ENCODE data around the gene AFTPH.

AFTPH gene

DNA sequence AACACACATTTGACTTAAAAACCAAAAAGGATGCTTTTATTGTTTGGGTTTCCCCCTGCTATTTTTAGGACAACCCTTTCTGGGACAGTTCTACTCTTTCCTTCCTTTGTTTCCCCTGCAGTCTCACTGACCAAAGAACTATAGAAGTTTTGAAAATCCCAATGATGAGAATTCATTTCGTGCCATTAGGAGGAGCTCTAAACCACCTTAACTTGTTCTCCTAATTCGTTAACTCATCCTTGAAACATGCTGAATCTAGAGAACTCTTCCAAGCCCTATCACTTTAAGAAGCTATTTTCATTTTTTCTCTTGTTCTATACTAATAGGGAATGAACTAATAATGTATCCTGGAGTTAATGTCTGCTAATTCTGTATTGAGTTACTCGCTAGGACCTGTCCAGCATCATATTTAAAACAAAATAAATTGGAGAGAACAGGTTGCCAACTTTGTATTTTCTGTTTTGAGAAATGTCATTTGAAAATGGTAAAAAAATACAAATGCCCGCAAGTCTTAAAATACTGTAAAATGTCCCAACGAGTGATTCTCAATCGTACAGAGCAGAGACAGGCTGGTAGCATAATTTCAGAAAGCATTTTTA, 62.9 kb downstream of the AFTPH start:
- Histone ChIP-seq H2BK5ac (ENCODE audit: low read length) (no peak overlapping the region), H3K79me1 (ENCODE audit: low read length) (no peaks in the 10 kb centered on the region), H3K18ac (ENCODE audit: low read length) (no peak overlapping the region), H3K4me3 (ENCODE audit: low read length) (no peak overlapping the region), H3K27ac (ENCODE audit: low read depth, low read length) (no peak overlapping the region), H4K8ac (ENCODE audit: low read depth, low read length) (no peak overlapping the region), H3K4me1 (ENCODE audit: control insufficient read depth, low read depth, low read length) (no peaks in the 10 kb centered on the region), H3K4ac (ENCODE audit: low read depth, low read length) (no peak overlapping the region), H3K4me2 (ENCODE audit: low read length) (no peak overlapping the region), H4K5ac (ENCODE audit: low read length) (no peak overlapping the region), H2BK15ac (replicated peaks; ENCODE audit: low read depth) (no peak overlapping the region), H3K23ac (ENCODE audit: low read length) (no peak overlapping the region), H3K27me3 (ENCODE audit: insufficient read depth, low read length, poor library complexity) (no peaks in the 10 kb centered on the region), H3K79me2 (ENCODE audit: control insufficient read depth, insufficient read depth, low read length) (no peaks in the 10 kb centered on the region), H2BK120ac (ENCODE audit: low read depth, low read length) (no peak overlapping the region), H3K36me3 (ENCODE audit: control insufficient read depth, insufficient read depth, low read length) (no peaks in the 10 kb centered on the region), H3K56ac (ENCODE audit: low read length) (no peak overlapping the region), H3K9ac (ENCODE audit: low read length) (no peak overlapping the region), H2AK5ac (ENCODE audit: low read length) (no peak overlapping the region)
- DNase-seq = peak; percentile 65
- WGBS (ENCODE audit: extremely low coverage, insufficient coverage, low lambda C conversion rate) = no CpG with 5 or more reads among the region's 6 CpGs

- Histone ChIP-seq H3K4ac (ENCODE audit: low read depth, low read length) (no peak overlapping the region), H3K27me3 (ENCODE audit: insufficient read depth, low read length, poor library complexity) (no peaks in the 10 kb centered on the region), H3K18ac (ENCODE audit: low read length) (no peak overlapping the region), H2BK120ac (ENCODE audit: low read depth, low read length) (no peak overlapping the region), H3K4me3 (ENCODE audit: low read length) (no peak overlapping the region), H3K56ac (ENCODE audit: low read length) (no peak overlapping the region), H4K8ac (ENCODE audit: low read depth, low read length) (no peak overlapping the region), H3K27ac (ENCODE audit: low read depth, low read length) (no peak overlapping the region), H3K23ac (ENCODE audit: low read length) (no peak overlapping the region), H3K9ac (ENCODE audit: low read length) (no peak overlapping the region), H2AK5ac (ENCODE audit: low read length) (no peak overlapping the region), H3K79me1 (ENCODE audit: low read length) (no peaks in the 10 kb centered on the region), H3K36me3 (ENCODE audit: control insufficient read depth, insufficient read depth, low read length) (no peaks in the 10 kb centered on the region), H3K4me2 (ENCODE audit: low read length) (no peak overlapping the region), H3K4me1 (ENCODE audit: control insufficient read depth, low read depth, low read length) (no peaks in the 10 kb centered on the region), H2BK15ac (replicated peaks; ENCODE audit: low read depth) (no peak overlapping the region), H2BK5ac (ENCODE audit: low read length) (no peak overlapping the region), H4K5ac (ENCODE audit: low read length) (no peak overlapping the region), H3K79me2 (ENCODE audit: control insufficient read depth, insufficient read depth, low read length) (no peaks in the 10 kb centered on the region)
- DNase-seq = no peak
Observed at GRCh38 chr2:64587561-64587960, 63.4 kb downstream of the AFTPH start.

GRCh38 chr2:64591188-64591587, 67.1 kb downstream of the AFTPH start:
- Histone ChIP-seq H2BK15ac (replicated peaks; ENCODE audit: low read depth) (no peak overlapping the region), H3K79me2 (ENCODE audit: control insufficient read depth, insufficient read depth, low read length) (no peaks in the 10 kb centered on the region), H3K4ac (ENCODE audit: low read depth, low read length) (no peak overlapping the region), H3K4me1 (ENCODE audit: control insufficient read depth, low read depth, low read length) (no peaks in the 10 kb centered on the region), H2BK5ac (ENCODE audit: low read length) (no peak overlapping the region), H3K27ac (ENCODE audit: low read depth, low read length) (no peak overlapping the region), H3K4me2 (ENCODE audit: low read length) (no peak overlapping the region), H3K56ac (ENCODE audit: low read length) (no peak overlapping the region), H3K36me3 (ENCODE audit: control insufficient read depth, insufficient read depth, low read length) (no peaks in the 10 kb centered on the region), H3K9ac (ENCODE audit: low read length) (no peak overlapping the region), H2AK5ac (ENCODE audit: low read length) (no peak overlapping the region), H4K5ac (ENCODE audit: low read length) (no peak overlapping the region), H3K18ac (ENCODE audit: low read length) (no peak overlapping the region), H3K4me3 (ENCODE audit: low read length) (no peak overlapping the region), H3K23ac (ENCODE audit: low read length) (no peak overlapping the region), H3K79me1 (ENCODE audit: low read length) (no peaks in the 10 kb centered on the region), H3K27me3 (ENCODE audit: insufficient read depth, low read length, poor library complexity) (no peaks in the 10 kb centered on the region), H2BK120ac (ENCODE audit: low read depth, low read length) (no peak overlapping the region), H4K8ac (ENCODE audit: low read depth, low read length) (peak overlapping the region; percentile 13)
- no peak for DNase-seq
- no CpG with 5 or more reads among the region's 4 CpGs for WGBS (ENCODE audit: extremely low coverage, insufficient coverage, low lambda C conversion rate)

- no peaks in the 10 kb centered on the region for H3K79me1 ChIP-seq (ENCODE audit: low read length)
- H3K4ac ChIP-seq (ENCODE audit: low read depth, low read length) = no peak overlapping the region
Observed at GRCh38 chr2:64593035-64593655, 69.0 kb downstream of the AFTPH start.

GRCh38 chr2:64594226-64594989, 70.3 kb downstream of the AFTPH start:
- H3K18ac ChIP-seq (ENCODE audit: low read length) = no peak overlapping the region

More at GRCh38 chr2:64593035-64593655, 69.0 kb downstream of the AFTPH start:
- H3K4me1 ChIP-seq (ENCODE audit: control insufficient read depth, low read depth, low read length) = no peaks in the 10 kb centered on the region
- no peak overlapping the region for H3K27ac ChIP-seq (ENCODE audit: low read depth, low read length)
- no peak overlapping the region for H3K4me2 ChIP-seq (ENCODE audit: low read length)
- no peak overlapping the region for H2BK15ac ChIP-seq (replicated peaks; ENCODE audit: low read depth)
- no peaks in the 10 kb centered on the region for H3K36me3 ChIP-seq (ENCODE audit: control insufficient read depth, insufficient read depth, low read length)
- no peak overlapping the region for H4K5ac ChIP-seq (ENCODE audit: low read length)
- no peak overlapping the region for H4K8ac ChIP-seq (ENCODE audit: low read depth, low read length)
- H3K18ac ChIP-seq (ENCODE audit: low read length) = no peak overlapping the region
- no peak overlapping the region for H3K23ac ChIP-seq (ENCODE audit: low read length)
- H2BK5ac ChIP-seq (ENCODE audit: low read length) = no peak overlapping the region
- WGBS (ENCODE audit: extremely low coverage, insufficient coverage, low lambda C conversion rate) = no CpG with 5 or more reads among the region's 4 CpGs
- no peak overlapping the region for H2AK5ac ChIP-seq (ENCODE audit: low read length)
- no peaks in the 10 kb centered on the region for H3K79me2 ChIP-seq (ENCODE audit: control insufficient read depth, insufficient read depth, low read length)
- H3K27me3 ChIP-seq (ENCODE audit: insufficient read depth, low read length, poor library complexity) = no peaks in the 10 kb centered on the region
- no peak overlapping the region for H3K9ac ChIP-seq (ENCODE audit: low read length)
- DNase-seq = no peak
- H2BK120ac ChIP-seq (ENCODE audit: low read depth, low read length) = no peak overlapping the region
- H3K56ac ChIP-seq (ENCODE audit: low read length) = no peak overlapping the region
- H3K4me3 ChIP-seq (ENCODE audit: low read length) = no peak overlapping the region

More at GRCh38 chr2:64594226-64594989, 70.3 kb downstream of the AFTPH start:
- Histone ChIP-seq H3K4me1 (ENCODE audit: control insufficient read depth, low read depth, low read length) (no peaks in the 10 kb centered on the region), H3K9ac (ENCODE audit: low read length) (no peak overlapping the region), H3K79me2 (ENCODE audit: control insufficient read depth, insufficient read depth, low read length) (no peaks in the 10 kb centered on the region), H3K4me3 (ENCODE audit: low read length) (no peak overlapping the region), H2AK5ac (ENCODE audit: low read length) (no peak overlapping the region), H3K4me2 (ENCODE audit: low read length) (no peak overlapping the region), H3K36me3 (ENCODE audit: control insufficient read depth, insufficient read depth, low read length) (no peaks in the 10 kb centered on the region), H2BK5ac (ENCODE audit: low read length) (no peak overlapping the region), H3K79me1 (ENCODE audit: low read length) (no peaks in the 10 kb centered on the region), H2BK15ac (replicated peaks; ENCODE audit: low read depth) (no peak overlapping the region), H3K4ac (ENCODE audit: low read depth, low read length) (no peak overlapping the region), H3K27ac (ENCODE audit: low read depth, low read length) (no peak overlapping the region), H4K8ac (ENCODE audit: low read depth, low read length) (no peak overlapping the region), H3K27me3 (ENCODE audit: insufficient read depth, low read length, poor library complexity) (no peaks in the 10 kb centered on the region), H3K56ac (ENCODE audit: low read length) (no peak overlapping the region), H4K5ac (ENCODE audit: low read length) (no peak overlapping the region), H2BK120ac (ENCODE audit: low read depth, low read length) (no peak overlapping the region), H3K23ac (ENCODE audit: low read length) (no peak overlapping the region)
- DNase-seq = no peak
- no CpG with 5 or more reads among the region's 7 CpGs for WGBS (ENCODE audit: extremely low coverage, insufficient coverage, low lambda C conversion rate)

Measured in mesendoderm (in vitro differentiated cells).